GM12878 (cell line): ENCODE results near the gene NTPCR. TPM values are rescaled to one million over a fixed set of nuclear protein-coding genes. Genes with fewer than 3 reads are reported as not detected.

Experiments used
- ATAC-seq: fragments of 200-7000 bp; cut with Tn5 transposase; 3 replicates; pipeline ENCODE4 v1.9.1; 2020; ENCODE audit warnings: mild to moderate bottlenecking, moderate library complexity
- BruUV-seq: library from RNA; stranded (reverse); fragments of 400-500 nt; replicated peaks from 2 replicates; lab custom pipeline; 2021; lab: Mats Ljungman, UMichigan
- CTCF ChIA-PET: fragments of 300-600 bp; sonication (Branson Sonifier 250); formaldehyde crosslinking; extraction: SDS; loops from one replicate; lab custom pipeline; 2021; ENCODE audit warnings: inconsistent platforms; lab: Yijun Ruan, JAX
- POLR2A ChIA-PET: fragments of 350-600 bp; formaldehyde crosslinking; extraction: SDS; loops from one replicate; lab custom pipeline; 2021; ENCODE audit warnings: inconsistent platforms; lab: Charles Lee
- RAD21 ChIA-PET: fragments of 300-600 bp; sonication (Branson Sonifier 250); formaldehyde crosslinking; loops from one replicate; lab custom pipeline; 2023; ENCODE audit warnings: antibody characterized with exemption; ENCODE audit not compliant: unreplicated experiment; lab: Charles Lee
- SMC1A ChIA-PET: fragments of 300-600 bp; sonication (Branson Sonifier 250); formaldehyde crosslinking; loops from one replicate; lab custom pipeline; 2023; ENCODE audit not compliant: unreplicated experiment, uncharacterized antibody; lab: Charles Lee
- DNase-seq: peaks from one replicate; pipeline ENCODE4 v3.0.0-alpha.2; 2011; ENCODE audit warnings: low read depth, low spot score
- FAIRE-seq: peaks from 3 replicates; lab custom pipeline; 2011; peaks lifted over from hg19 to GRCh38; lab: Jason Lieb, UNC
- H2AFZ ChIP-seq: 2 replicates; pipeline ENCODE4 v1.6.0; 2011; ENCODE audit warnings: low read depth, low read length, control low read depth; ENCODE audit not compliant: control insufficient read depth
- H3K27ac ChIP-seq: 2 replicates; pipeline ENCODE4 v1.5.1; 2011; ENCODE audit warnings: control low read depth; ENCODE audit not compliant: control insufficient read depth, insufficient read depth
- H3K27me3 ChIP-seq, 2 experiments: replicated peaks in 1 of 2; 2 replicates each; pipeline versions ENCODE4 v1.6.0 to v1.6.1; 2011; ENCODE audit warnings: low read length in 1 of 2; ENCODE audit not compliant: control insufficient read depth in 2 of 2, insufficient read depth in 2 of 2
- H3K36me3 ChIP-seq, 2 experiments: 2 replicates each; pipeline ENCODE4 v1.5.1; 2011; ENCODE audit warnings: low read length in 1 of 2; ENCODE audit not compliant: control insufficient read depth in 2 of 2, insufficient read depth in 2 of 2
- H3K4me1 ChIP-seq: 2 replicates; pipeline ENCODE4 v1.6.1; 2011; ENCODE audit warnings: mild to moderate bottlenecking, low read length, moderate library complexity, mixed read lengths; ENCODE audit not compliant: control insufficient read depth, insufficient read depth
- H3K4me2 ChIP-seq: 2 replicates; pipeline ENCODE4 v1.6.0; 2011; ENCODE audit warnings: control low read depth; ENCODE audit not compliant: control insufficient read depth, insufficient read depth
- H3K4me3 ChIP-seq: fragments of 200-600 bp; sonication (generic); 2 replicates; pipeline ENCODE4 v1.5.1; 2016
- H3K79me2 ChIP-seq: 2 replicates; pipeline ENCODE4 v1.6.0; 2011; ENCODE audit warnings: low read length; ENCODE audit not compliant: control insufficient read depth, insufficient read depth
- H3K9ac ChIP-seq: 2 replicates; pipeline ENCODE4 v1.8.0; 2011; ENCODE audit warnings: low read length, control low read depth, mixed read lengths; ENCODE audit not compliant: control insufficient read depth, insufficient read depth
- H3K9me3 ChIP-seq: replicated peaks from 3 replicates; pipeline ENCODE4 v1.5.1; 2011; ENCODE audit warnings: mild to moderate bottlenecking, low read length; ENCODE audit not compliant: control insufficient read depth, insufficient read depth
- H4K20me1 ChIP-seq: 2 replicates; pipeline ENCODE4 v1.6.0; 2011; ENCODE audit not compliant: control insufficient read depth, insufficient read depth
- CBX3 ChIP-seq: fragments of 200-600 bp; sonication (generic); IDR thresholded peaks from 2 replicates; pipeline ENCODE4 v1.6.1; 2016; ENCODE audit warnings: low read depth, borderline replicate concordance
- HDAC2 ChIP-seq: fragments of 200-600 bp; sonication (generic); IDR thresholded peaks from 2 replicates; pipeline ENCODE4 v1.6.1; 2017
- SREBF2 ChIP-seq: IDR thresholded peaks from 2 replicates; pipeline ENCODE4 v1.6.1; 2012; ENCODE audit warnings: mild to moderate bottlenecking, low read length
- WGBS: methylation state at CpG from one replicate; pipeline ENCODE4 v1.1.6; 2016; ENCODE audit warnings: low lambda C conversion rate; ENCODE audit not compliant: insufficient replicate concordance, insufficient coverage; ENCODE audit errors: missing lambda C conversion rate; 5-methylcytosine and 5-hydroxymethylcytosine counted together
- in situ Hi-C: fragments of 300-500 bp; cut with MboI; formaldehyde crosslinking; loops from 9 replicates; pipeline ENCODE4 v1.14.3; 2018; ENCODE audit warnings: mixed read lengths
- intact Hi-C: fragments of 100-400 bp; cut with micrococcal nuclease; formaldehyde crosslinking; loops from one replicate; pipeline ENCODE4 v1.14.2; 2022; ENCODE audit not compliant: unreplicated experiment
- polyA plus RNA-seq, 11 experiments: library from polyadenylated mRNA; depleted of rRNA in 4 of 11; unstranded in 6 of 11; stranded (reverse) in 5 of 11; fragments of >200 nt; fragmentation: Nextera tagmentation in 4 of 11; fragmentation: Illumina TruSeq in 1 of 11; extraction: Ambion mirVana in 4 of 11; extraction: Trizol in 1 of 11; gene quantifications; 1 replicate in 1 of 11; 2 replicates in 10 of 11; pipeline versions ENCODE4 v1.2.1 to v1.2.3, GENCODE V29; 2011 to 2016; ENCODE audit warnings: inconsistent platforms in 2 of 11, missing spikeins in 2 of 11, low read depth in 1 of 11
- total RNA-seq, 4 experiments: library from RNA; depleted of rRNA in 3 of 4; stranded (reverse); fragments of >200 nt in 3 of 4; fragmentation: Illumina TruSeq in 1 of 4; extraction: Trizol in 1 of 4; gene quantifications; 2 replicates each; pipeline versions ENCODE4 v1.2.1 to v1.2.3, GENCODE V29; 2013 to 2021
- TF ChIP-seq, protein P1 (sequence below): IDR thresholded peaks from 2 replicates; pipeline ENCODE4 v1.6.1; 2011; ENCODE audit warnings: mild to moderate bottlenecking, low read depth, low read length, moderate library complexity; ENCODE audit not compliant: insufficient replicate concordance
- TF ChIP-seq, protein P2 (sequence below): fragments of 450-650 bp; IDR thresholded peaks from 2 replicates; pipeline ENCODE4 v1.6.1; 2017; ENCODE audit warnings: borderline replicate concordance

Gene NTPCR
- total and polyA plus RNA-seq, 10 of the 15 experiments (the other 5 are each of a cell fraction or from before 2014, with no cell fraction given) = 25.4 to 109 (median 56.6) TPM

DNA sequence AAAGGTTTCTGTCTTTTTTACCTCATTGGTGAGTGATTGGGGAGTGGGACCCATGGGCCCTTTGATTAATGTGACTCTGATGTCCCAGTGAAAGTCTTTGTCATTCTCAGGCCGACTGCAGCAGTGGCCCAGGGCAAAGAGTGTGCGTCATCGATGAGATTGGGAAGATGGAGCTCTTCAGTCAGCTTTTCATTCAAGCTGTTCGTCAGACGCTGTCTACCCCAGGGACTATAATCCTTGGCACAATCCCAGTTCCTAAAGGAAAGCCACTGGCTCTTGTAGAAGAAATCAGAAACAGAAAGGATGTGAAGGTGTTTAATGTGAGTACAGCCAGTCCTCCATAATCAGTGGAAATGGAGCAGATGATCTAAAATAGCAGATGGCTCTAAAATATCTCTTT lies 19.4 kb downstream of the NTPCR start:
- H3K79me2 ChIP-seq = no peaks in the 10 kb centered on the region
- WGBS = 95% methylated on average over 5 of the region's 5 CpGs
- no peaks in the 10 kb centered on the region for H4K20me1 ChIP-seq
- H3K4me2 ChIP-seq = no peak overlapping the region
- H3K27me3 ChIP-seq = no peaks in the 10 kb centered on the region
- no peaks in the 10 kb centered on the region for H3K4me1 ChIP-seq
- no TSS peak for BruUV-seq
- H3K9ac ChIP-seq = no peak overlapping the region
- ChIA-PET POLR2A (no interaction called here), CTCF (interaction anchor here (0.6 kb wide), 1 partner anchor 394 kb away, joined by 4 read pairs; no protein-coding TSS in a partner anchor), SMC1A (no interaction called here), RAD21 (no interaction called here)
- H3K9me3 ChIP-seq = peaks cover 13% of the 10 kb centered on the region
- no peak for DNase-seq
- in situ Hi-C loops = no loop called here
- no peak for TF ChIP-seq SREBF2
- TF ChIP-seq, protein P1, sequence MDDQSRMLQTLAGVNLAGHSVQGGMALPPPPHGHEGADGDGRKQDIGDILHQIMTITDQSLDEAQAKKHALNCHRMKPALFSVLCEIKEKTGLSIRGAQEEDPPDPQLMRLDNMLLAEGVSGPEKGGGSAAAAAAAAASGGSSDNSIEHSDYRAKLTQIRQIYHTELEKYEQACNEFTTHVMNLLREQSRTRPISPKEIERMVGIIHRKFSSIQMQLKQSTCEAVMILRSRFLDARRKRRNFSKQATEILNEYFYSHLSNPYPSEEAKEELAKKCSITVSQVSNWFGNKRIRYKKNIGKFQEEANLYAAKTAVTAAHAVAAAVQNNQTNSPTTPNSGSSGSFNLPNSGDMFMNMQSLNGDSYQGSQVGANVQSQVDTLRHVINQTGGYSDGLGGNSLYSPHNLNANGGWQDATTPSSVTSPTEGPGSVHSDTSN = no peak
- no peak for TF ChIP-seq HDAC2
- TF ChIP-seq, protein P2, sequence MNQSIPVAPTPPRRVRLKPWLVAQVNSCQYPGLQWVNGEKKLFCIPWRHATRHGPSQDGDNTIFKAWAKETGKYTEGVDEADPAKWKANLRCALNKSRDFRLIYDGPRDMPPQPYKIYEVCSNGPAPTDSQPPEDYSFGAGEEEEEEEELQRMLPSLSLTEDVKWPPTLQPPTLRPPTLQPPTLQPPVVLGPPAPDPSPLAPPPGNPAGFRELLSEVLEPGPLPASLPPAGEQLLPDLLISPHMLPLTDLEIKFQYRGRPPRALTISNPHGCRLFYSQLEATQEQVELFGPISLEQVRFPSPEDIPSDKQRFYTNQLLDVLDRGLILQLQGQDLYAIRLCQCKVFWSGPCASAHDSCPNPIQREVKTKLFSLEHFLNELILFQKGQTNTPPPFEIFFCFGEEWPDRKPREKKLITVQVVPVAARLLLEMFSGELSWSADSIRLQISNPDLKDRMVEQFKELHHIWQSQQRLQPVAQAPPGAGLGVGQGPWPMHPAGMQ = no peak
- no peak for TF ChIP-seq CBX3
- H2AFZ ChIP-seq = no peak overlapping the region
- FAIRE-seq = no peak
- H3K27ac ChIP-seq = no peak overlapping the region
- intact Hi-C loops = no loop called here
- H3K4me3 ChIP-seq = no peak overlapping the region
- peaks cover 8 to 16% of the 10 kb centered on the region in 2 experiments for H3K36me3 ChIP-seq
- no peak for ATAC-seq
